Brain microvascular endothelial cell (primary cell): Measurements from ENCODE around the gene EFTUD2.

Source experiments
- DNase-seq: peaks from one replicate; pipeline ENCODE4 v3.0.0-alpha.2; 2020
- H3K27ac ChIP-seq: fragments of 250-450 bp; sonication (Bioruptor Pico); 2 replicates; pipeline ENCODE4 v1.5.1; 2020; ENCODE audit warnings: mild to moderate bottlenecking, moderate library complexity
- H3K27me3 ChIP-seq: fragments of 250-450 bp; sonication (Bioruptor Pico); replicated peaks from 2 replicates; pipeline ENCODE4 v1.5.1; 2020; ENCODE audit warnings: mild to moderate bottlenecking
- H3K36me3 ChIP-seq: fragments of 250-450 bp; sonication (Bioruptor Pico); replicated peaks from 2 replicates; pipeline ENCODE4 v1.5.1; 2020; ENCODE audit warnings: mild to moderate bottlenecking
- H3K4me3 ChIP-seq: 2 replicates; pipeline ENCODE4 v1.5.1; 2011; ENCODE audit warnings: low read depth, mild to moderate bottlenecking, control low read depth, low read length, moderate library complexity
- CTCF ChIP-seq: IDR thresholded peaks from 2 replicates; pipeline ENCODE4 v1.5.1; 2011; ENCODE audit warnings: low read depth, mild to moderate bottlenecking, moderate library complexity, low read length, control low read depth, inconsistent platforms; ENCODE audit errors: missing control alignments
- in situ Hi-C: cut with HindIII; loops from 2 replicates; pipeline ENCODE4 v1.10.0; 2017; ENCODE audit warnings: low sequenced_read_pairs, low pct_ligation_motif_present

The EFTUD2 gene

GRCh38 chr17:44842748-44843147 lies 56.5 kb downstream of the EFTUD2 start:
- TF ChIP-seq CTCF = no peak
- H3K27ac ChIP-seq = no peak overlapping the region
- no peaks in the 10 kb centered on the region for H3K27me3 ChIP-seq
- in situ Hi-C loops = no loop called here
- no peak overlapping the region for H3K4me3 ChIP-seq
- no peak for DNase-seq
- H3K36me3 ChIP-seq = no peaks in the 10 kb centered on the region

GRCh38 chr17:44840936-44841335 lies 58.3 kb downstream of the EFTUD2 start:
- H3K36me3 ChIP-seq = no peaks in the 10 kb centered on the region
- no peak for TF ChIP-seq CTCF
- DNase-seq = no peak
- no peak overlapping the region for H3K27ac ChIP-seq
- no peak overlapping the region for H3K4me3 ChIP-seq
- H3K27me3 ChIP-seq = no peaks in the 10 kb centered on the region
- in situ Hi-C loops = no loop called here

GRCh38 chr17:44840274-44840673 lies 59.0 kb downstream of the EFTUD2 start:
- no peak overlapping the region for H3K27ac ChIP-seq
- H3K4me3 ChIP-seq = no peak overlapping the region
- TF ChIP-seq CTCF = no peak
- in situ Hi-C loops = no loop called here
- no peak for DNase-seq
- H3K36me3 ChIP-seq = no peaks in the 10 kb centered on the region
- H3K27me3 ChIP-seq = no peaks in the 10 kb centered on the region

- DNase-seq = no peak
- Histone ChIP-seq H3K27ac (no peak overlapping the region), H3K4me3 (no peak overlapping the region), H3K27me3 (no peaks in the 10 kb centered on the region), H3K36me3 (no peaks in the 10 kb centered on the region)
- TF ChIP-seq CTCF = no peak
- in situ Hi-C loops = no loop called here
Observed at GRCh38 chr17:44837196-44837595, 62.0 kb downstream of the EFTUD2 start.

- Histone ChIP-seq H3K4me3 (no peak overlapping the region), H3K27ac (no peak overlapping the region), H3K27me3 (no peaks in the 10 kb centered on the region), H3K36me3 (no peaks in the 10 kb centered on the region)
- in situ Hi-C loops = no loop called here
- peak; percentile 28 for TF ChIP-seq CTCF
- DNase-seq = no peak
Observed at GRCh38 chr17:44832805-44833204, 66.4 kb downstream of the EFTUD2 start.

- H3K27ac ChIP-seq = no peak overlapping the region
- no peak overlapping the region for H3K4me3 ChIP-seq
- no peak for TF ChIP-seq CTCF
- in situ Hi-C loops = no loop called here
- DNase-seq = no peak
- no peaks in the 10 kb centered on the region for H3K27me3 ChIP-seq
- no peaks in the 10 kb centered on the region for H3K36me3 ChIP-seq
Observed at GRCh38 chr17:44831371-44831770, 67.9 kb downstream of the EFTUD2 start.
